ENCODE results near the gene KCNQ1.

- TF ChIP-seq POLR2A (IDR thresholded peaks at IDR 0.05) (no peak), CTCF (IDR thresholded peaks at IDR 0.05) (no peak), POLR2AphosphoS5 (IDR thresholded peaks at IDR 0.05) (no peak)
Measured at GRCh38 chr11:2489083-2489482, 44.3 kb downstream of the KCNQ1 start.
